HepG2 (cell line): Measurements from ENCODE around the gene ARHGAP10. TPM values are rescaled to one million over a fixed set of nuclear protein-coding genes. Genes with fewer than 3 reads are reported as not detected.

Experiments
- ATAC-seq: fragments of 200-7000 bp; cut with Tn5 transposase; 3 replicates; pipeline ENCODE4 v1.9.1; 2020; ENCODE audit warnings: mild to moderate bottlenecking, moderate library complexity
- BruUV-seq: library from RNA; stranded (reverse); fragments of 400-500 nt; replicated peaks from 2 replicates; lab custom pipeline; 2021; lab: Mats Ljungman, UMichigan
- CTCF ChIA-PET: fragments of 300-600 bp; formaldehyde crosslinking; extraction: SDS; loops from one replicate; lab custom pipeline; 2021; ENCODE audit warnings: low total read pairs, inconsistent platforms, low intra/inter-chr PET ratio; lab: Yijun Ruan, JAX
- POLR2A ChIA-PET: fragments of 350-600 bp; sonication (Branson Sonifier 250); formaldehyde crosslinking; loops from one replicate; lab custom pipeline; 2020; ENCODE audit warnings: antibody characterized with exemption, inconsistent platforms; lab: Yijun Ruan, JAX
- DNase-seq: peaks from one replicate; pipeline ENCODE4 v3.0.0-alpha.2; 2015; ENCODE audit warnings: low spot score
- FAIRE-seq: peaks from 3 replicates; lab custom pipeline; 2011; peaks lifted over from hg19 to GRCh38; lab: Jason Lieb, UNC
- H2AFZ ChIP-seq: one replicate; pipeline ENCODE4 v1.6.1; 2011; ENCODE audit warnings: low read length, inconsistent platforms
- H3K27ac ChIP-seq: fragments of 300-600 bp; 3 replicates; pipeline ENCODE4 v1.8.0; 2011; ENCODE audit warnings: mixed run types, mild to moderate bottlenecking, mixed read lengths, low read length, inconsistent platforms; ENCODE audit not compliant: insufficient read depth; ENCODE audit errors: extremely low read length
- H3K27me3 ChIP-seq, 2 experiments: fragments of 200-600 bp in 1 of 2; 2 replicates in 1 of 2; 3 replicates in 1 of 2; pipeline versions ENCODE4 v1.6.0 to v1.8.0; 2011; ENCODE audit warnings: low read length in 2 of 2, mild to moderate bottlenecking in 2 of 2, moderate library complexity in 2 of 2, inconsistent platforms in 1 of 2; ENCODE audit not compliant: insufficient read depth in 2 of 2, control insufficient read depth in 1 of 2
- H3K36me3 ChIP-seq, 2 experiments: fragments of 200-600 bp in 1 of 2; replicated peaks in 1 of 2; 2 replicates in 1 of 2; 3 replicates in 1 of 2; pipeline versions ENCODE4 v1.5.1 to v1.8.0; 2011; ENCODE audit warnings: low read length in 2 of 2, inconsistent platforms in 1 of 2; ENCODE audit not compliant: insufficient read depth in 2 of 2, control insufficient read depth in 1 of 2
- H3K4me1 ChIP-seq: 2 replicates; pipeline ENCODE4 v1.5.1; 2012; ENCODE audit warnings: low read length, inconsistent platforms; ENCODE audit not compliant: insufficient read depth
- H3K4me2 ChIP-seq: 2 replicates; pipeline ENCODE4 v1.6.0; 2011; ENCODE audit warnings: low read depth, low read length, inconsistent platforms
- H3K4me3 ChIP-seq, 3 experiments: fragments of 200-600 bp in 1 of 3; sonication (generic), shearing (Covaris generic) in 1 of 3; replicated peaks in 1 of 3; 2 replicates each; pipeline ENCODE4 v1.5.1; 2011 to 2016; ENCODE audit warnings: low read length in 3 of 3, inconsistent platforms in 2 of 3, low read depth in 2 of 3, mild to moderate bottlenecking in 2 of 3, control low read depth in 1 of 3, mixed read lengths in 1 of 3; ENCODE audit not compliant: insufficient read depth in 1 of 3
- H3K79me2 ChIP-seq: one replicate; pipeline ENCODE4 v1.6.1; 2011; ENCODE audit warnings: low read length, inconsistent platforms; ENCODE audit not compliant: insufficient read depth
- H3K9ac ChIP-seq: 2 replicates; pipeline ENCODE4 v1.6.0; 2011; ENCODE audit warnings: mild to moderate bottlenecking, low read depth, low read length, inconsistent platforms; ENCODE audit not compliant: insufficient read depth
- H3K9me3 ChIP-seq: 2 replicates; pipeline ENCODE4 v1.5.1; 2012; ENCODE audit warnings: mild to moderate bottlenecking, low read length
- H4K20me1 ChIP-seq: 2 replicates; pipeline ENCODE4 v1.6.0; 2011; ENCODE audit warnings: inconsistent platforms, mild to moderate bottlenecking, low read length, moderate library complexity; ENCODE audit not compliant: insufficient read depth
- CCAR2 ChIP-seq: fragments of 200-400 bp; formaldehyde crosslinking; optimal IDR thresholded peaks from 2 replicates; pipeline ENCODE3; 2018; ENCODE audit warnings: low read depth, mild to moderate bottlenecking, low read length, moderate library complexity
- GFI1 ChIP-seq: sonication (generic); formaldehyde crosslinking; IDR thresholded peaks from 2 replicates; pipeline ENCODE4 v1.5.0; 2020; ENCODE audit warnings: missing genetic modification reagents, mild to moderate bottlenecking, borderline replicate concordance
- MAZ ChIP-seq, 2 experiments: sonication (generic) in 1 of 2; formaldehyde crosslinking in 1 of 2; IDR thresholded peaks; 2 replicates each; pipeline versions ENCODE4 v1.5.0 to v1.6.1; 2012 to 2020; ENCODE audit warnings: low read depth in 2 of 2, mild to moderate bottlenecking in 2 of 2, borderline replicate concordance in 1 of 2, improper control_type of control experiment in 1 of 2, low read length in 1 of 2, missing genetic modification reagents in 1 of 2, moderate library complexity in 1 of 2
- NFKB2 ChIP-seq: sonication (generic); formaldehyde crosslinking; IDR thresholded peaks from 2 replicates; pipeline ENCODE4 v1.4.0; 2020; ENCODE audit warnings: missing genetic modification reagents, borderline replicate concordance
- NR2C2 ChIP-seq: sonication (generic); formaldehyde crosslinking; IDR thresholded peaks from 2 replicates; pipeline ENCODE4 v1.4.0; 2020; ENCODE audit warnings: missing genetic modification reagents, mild to moderate bottlenecking, moderate library complexity, borderline replicate concordance
- REL ChIP-seq: sonication (generic); formaldehyde crosslinking; conservative IDR thresholded peaks from 2 replicates; pipeline ENCODE4 v1.8.0; 2022; ENCODE audit warnings: mild to moderate bottlenecking, missing genetic modification reagents, moderate library complexity
- SNAI1 ChIP-seq: sonication (generic); formaldehyde crosslinking; IDR thresholded peaks from 2 replicates; pipeline ENCODE4 v1.5.0; 2020; ENCODE audit warnings: mild to moderate bottlenecking, missing genetic modification reagents, borderline replicate concordance
- XRCC5 ChIP-seq: fragments of 200-400 bp; formaldehyde crosslinking; optimal IDR thresholded peaks from 2 replicates; pipeline ENCODE3; 2017; ENCODE audit warnings: mild to moderate bottlenecking, low read length
- YY1 ChIP-seq: IDR thresholded peaks from 2 replicates; pipeline ENCODE4 v1.6.1; 2011; ENCODE audit warnings: low read length, low read depth, moderate library complexity, mild to moderate bottlenecking; ENCODE audit not compliant: insufficient read depth, insufficient replicate concordance
- ZKSCAN1 ChIP-seq: fragments of 150-350 bp; IDR thresholded peaks from 2 replicates; pipeline ENCODE4 v1.6.1; 2014; ENCODE audit warnings: low read length
- ZNF546 ChIP-seq: sonication (generic); formaldehyde crosslinking; conservative IDR thresholded peaks from 2 replicates; pipeline ENCODE4 v1.8.1; 2023; ENCODE audit warnings: mild to moderate bottlenecking, missing genetic modification reagents
- ZNF547 ChIP-seq: sonication (generic); formaldehyde crosslinking; IDR thresholded peaks from 2 replicates; pipeline ENCODE4 v1.5.1; 2020; ENCODE audit warnings: mild to moderate bottlenecking, missing genetic modification reagents
- ZNF761 ChIP-seq: sonication (generic); formaldehyde crosslinking; conservative IDR thresholded peaks from 2 replicates; pipeline ENCODE4 v1.4.0; 2020; ENCODE audit warnings: mild to moderate bottlenecking, missing genetic modification reagents
- WGBS: methylation state at CpG from one replicate; pipeline ENCODE4 v1.1.6; 2017; ENCODE audit warnings: low lambda C conversion rate; 5-methylcytosine and 5-hydroxymethylcytosine counted together
- in situ Hi-C: cut with HindIII; loops from 2 replicates; pipeline ENCODE4 v1.10.0; 2017; ENCODE audit warnings: low pct_unique_long_range_greater_than_20kb; ENCODE audit not compliant: extremely low pct_ligation_motif_present
- intact Hi-C: fragments of 100-400 bp; cut with micrococcal nuclease; formaldehyde crosslinking; loops from one replicate; pipeline ENCODE4 v1.10.0; 2022; ENCODE audit not compliant: unreplicated experiment
- polyA plus RNA-seq, 8 experiments: library from polyadenylated mRNA; depleted of rRNA in 3 of 8; stranded (reverse) in 7 of 8; unstranded in 1 of 8; fragments of >200 nt; fragmentation: Illumina TruSeq in 4 of 8; extraction: Trizol in 4 of 8; gene quantifications; 2 replicates each; pipeline versions ENCODE4 v1.2.1 to v1.2.3, GENCODE V29; 2011 to 2016; ENCODE audit warnings: low read depth in 4 of 8, missing spikeins in 1 of 8, mixed read lengths in 1 of 8; ENCODE audit not compliant: insufficient read depth in 1 of 8
- total RNA-seq, 5 experiments: library from RNA; depleted of rRNA; stranded (reverse); fragments of >200 nt; fragmentation: Illumina TruSeq; extraction: Trizol; gene quantifications; 2 replicates each; pipeline ENCODE4 v1.2.3, GENCODE V29; 2016; ENCODE audit warnings: low read depth in 1 of 5
- TF ChIP-seq, protein P1 (sequence below): sonication (generic); formaldehyde crosslinking; IDR thresholded peaks from 2 replicates; pipeline ENCODE4 v1.4.0; 2020; ENCODE audit warnings: missing genetic modification reagents
- TF ChIP-seq, protein P2 (sequence below): sonication (generic); formaldehyde crosslinking; IDR thresholded peaks from 2 replicates; pipeline ENCODE4 v1.5.0; 2020; ENCODE audit warnings: mild to moderate bottlenecking, missing genetic modification reagents
- TF ChIP-seq, protein P3 (sequence below): sonication (generic); formaldehyde crosslinking; IDR thresholded peaks from 2 replicates; pipeline ENCODE4 v1.5.1; 2020; ENCODE audit warnings: mild to moderate bottlenecking, missing genetic modification reagents, borderline replicate concordance
- TF ChIP-seq, protein P4 (sequence below): sonication (generic); formaldehyde crosslinking; IDR thresholded peaks from 2 replicates; pipeline ENCODE4 v1.4.0; 2020; ENCODE audit warnings: mild to moderate bottlenecking, missing genetic modification reagents

ARHGAP10 gene
- total and polyA plus RNA-seq, 2 of the 13 experiments (the other 11 are each of a cell fraction or from before 2014, with no cell fraction given) = 0.45 to 1.6 TPM

DNA sequence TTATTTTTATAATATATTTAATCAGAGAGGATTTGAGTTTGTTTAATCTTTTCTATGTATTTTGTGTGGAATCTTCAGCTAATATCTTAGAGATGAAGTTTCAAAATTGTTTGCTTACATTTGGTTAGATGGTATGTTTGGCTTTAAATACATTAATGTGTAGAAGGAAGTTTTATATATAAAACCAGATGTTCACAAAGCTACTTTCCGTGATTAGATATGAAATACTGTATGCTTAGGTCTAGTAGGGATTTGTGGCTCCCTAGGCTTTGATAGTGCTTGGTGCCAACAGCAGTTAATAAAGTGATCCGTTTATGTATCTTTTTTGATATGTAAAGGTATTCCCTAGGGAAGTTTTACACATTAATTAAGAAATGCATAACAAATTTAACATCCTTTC is 223.0 kb downstream of the ARHGAP10 start:
- FAIRE-seq = no peak
- Histone ChIP-seq H3K27ac (no peak overlapping the region), H3K4me3 (no peak overlapping the region), H3K27me3 (no peaks in the 10 kb centered on the region), H3K9me3 (no peaks in the 10 kb centered on the region), H3K9ac (no peak overlapping the region), H3K4me2 (no peak overlapping the region), H4K20me1 (no peaks in the 10 kb centered on the region), H3K79me2 (no peaks in the 10 kb centered on the region), H2AFZ (no peak overlapping the region), H3K36me3 (no peaks in the 10 kb centered on the region), H3K4me1 (no peaks in the 10 kb centered on the region)
- DNase-seq = no peak
- ChIA-PET CTCF (no interaction called here), POLR2A (no interaction called here)
- no peak for ATAC-seq
- intact Hi-C loops = no loop called here
- in situ Hi-C loops = no loop called here
- WGBS = 37% methylated on average over 2 of the region's 2 CpGs
- no TSS peak for BruUV-seq
- TF ChIP-seq ZNF546 (CRISPR knock-in tag) = no peak
- no peak for TF ChIP-seq REL (CRISPR knock-in tag)
- no peak for TF ChIP-seq MAZ (IDR thresholded peaks at IDR 0.05; ENCODE audit: borderline replicate concordance, low read depth, low read length)
- no peak for TF ChIP-seq MAZ (CRISPR knock-in tag; IDR thresholded peaks at IDR 0.05; ENCODE audit: low read depth)
- no peak for TF ChIP-seq SNAI1 (CRISPR knock-in tag)
- TF ChIP-seq CCAR2 = no peak
- TF ChIP-seq, protein P1, sequence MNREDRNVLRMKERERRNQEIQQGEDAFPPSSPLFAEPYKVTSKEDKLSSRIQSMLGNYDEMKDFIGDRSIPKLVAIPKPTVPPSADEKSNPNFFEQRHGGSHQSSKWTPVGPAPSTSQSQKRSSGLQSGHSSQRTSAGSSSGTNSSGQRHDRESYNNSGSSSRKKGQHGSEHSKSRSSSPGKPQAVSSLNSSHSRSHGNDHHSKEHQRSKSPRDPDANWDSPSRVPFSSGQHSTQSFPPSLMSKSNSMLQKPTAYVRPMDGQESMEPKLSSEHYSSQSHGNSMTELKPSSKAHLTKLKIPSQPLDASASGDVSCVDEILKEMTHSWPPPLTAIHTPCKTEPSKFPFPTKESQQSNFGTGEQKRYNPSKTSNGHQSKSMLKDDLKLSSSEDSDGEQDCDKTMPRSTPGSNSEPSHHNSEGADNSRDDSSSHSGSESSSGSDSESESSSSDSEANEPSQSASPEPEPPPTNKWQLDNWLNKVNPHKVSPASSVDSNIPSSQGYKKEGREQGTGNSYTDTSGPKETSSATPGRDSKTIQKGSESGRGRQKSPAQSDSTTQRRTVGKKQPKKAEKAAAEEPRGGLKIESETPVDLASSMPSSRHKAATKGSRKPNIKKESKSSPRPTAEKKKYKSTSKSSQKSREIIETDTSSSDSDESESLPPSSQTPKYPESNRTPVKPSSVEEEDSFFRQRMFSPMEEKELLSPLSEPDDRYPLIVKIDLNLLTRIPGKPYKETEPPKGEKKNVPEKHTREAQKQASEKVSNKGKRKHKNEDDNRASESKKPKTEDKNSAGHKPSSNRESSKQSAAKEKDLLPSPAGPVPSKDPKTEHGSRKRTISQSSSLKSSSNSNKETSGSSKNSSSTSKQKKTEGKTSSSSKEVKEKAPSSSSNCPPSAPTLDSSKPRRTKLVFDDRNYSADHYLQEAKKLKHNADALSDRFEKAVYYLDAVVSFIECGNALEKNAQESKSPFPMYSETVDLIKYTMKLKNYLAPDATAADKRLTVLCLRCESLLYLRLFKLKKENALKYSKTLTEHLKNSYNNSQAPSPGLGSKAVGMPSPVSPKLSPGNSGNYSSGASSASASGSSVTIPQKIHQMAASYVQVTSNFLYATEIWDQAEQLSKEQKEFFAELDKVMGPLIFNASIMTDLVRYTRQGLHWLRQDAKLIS (CRISPR knock-in tag) = no peak
- TF ChIP-seq, protein P2, sequence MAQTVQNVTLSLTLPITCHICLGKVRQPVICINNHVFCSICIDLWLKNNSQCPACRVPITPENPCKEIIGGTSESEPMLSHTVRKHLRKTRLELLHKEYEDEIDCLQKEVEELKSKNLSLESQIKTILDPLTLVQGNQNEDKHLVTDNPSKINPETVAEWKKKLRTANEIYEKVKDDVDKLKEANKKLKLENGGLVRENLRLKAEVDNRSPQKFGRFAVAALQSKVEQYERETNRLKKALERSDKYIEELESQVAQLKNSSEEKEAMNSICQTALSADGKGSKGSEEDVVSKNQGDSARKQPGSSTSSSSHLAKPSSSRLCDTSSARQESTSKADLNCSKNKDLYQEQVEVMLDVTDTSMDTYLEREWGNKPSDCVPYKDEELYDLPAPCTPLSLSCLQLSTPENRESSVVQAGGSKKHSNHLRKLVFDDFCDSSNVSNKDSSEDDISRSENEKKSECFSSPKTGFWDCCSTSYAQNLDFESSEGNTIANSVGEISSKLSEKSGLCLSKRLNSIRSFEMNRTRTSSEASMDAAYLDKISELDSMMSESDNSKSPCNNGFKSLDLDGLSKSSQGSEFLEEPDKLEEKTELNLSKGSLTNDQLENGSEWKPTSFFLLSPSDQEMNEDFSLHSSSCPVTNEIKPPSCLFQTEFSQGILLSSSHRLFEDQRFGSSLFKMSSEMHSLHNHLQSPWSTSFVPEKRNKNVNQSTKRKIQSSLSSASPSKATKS (CRISPR knock-in tag) = no peak
- TF ChIP-seq ZKSCAN1 = no peak
- TF ChIP-seq NFKB2 (CRISPR knock-in tag) = no peak
- no peak for TF ChIP-seq ZNF547 (CRISPR knock-in tag)
- TF ChIP-seq YY1 = no peak
- no peak for TF ChIP-seq GFI1
- no peak for TF ChIP-seq NR2C2 (CRISPR knock-in tag)
- TF ChIP-seq, protein P3, sequence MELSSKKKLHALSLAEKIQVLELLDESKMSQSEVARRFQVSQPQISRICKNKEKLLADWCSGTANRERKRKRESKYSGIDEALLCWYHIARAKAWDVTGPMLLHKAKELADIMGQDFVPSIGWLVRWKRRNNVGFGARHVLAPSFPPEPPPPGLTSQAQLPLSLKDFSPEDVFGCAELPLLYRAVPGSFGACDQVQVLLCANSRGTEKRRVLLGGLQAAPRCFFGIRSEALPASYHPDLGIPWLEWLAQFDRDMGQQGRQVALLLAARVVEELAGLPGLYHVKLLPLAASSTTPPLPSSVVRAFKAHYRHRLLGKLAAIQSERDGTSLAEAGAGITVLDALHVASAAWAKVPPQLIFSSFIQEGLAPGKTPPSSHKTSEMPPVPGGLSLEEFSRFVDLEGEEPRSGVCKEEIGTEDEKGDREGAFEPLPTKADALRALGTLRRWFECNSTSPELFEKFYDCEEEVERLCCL (CRISPR knock-in tag) = no peak
- no peak for TF ChIP-seq ZNF761 (CRISPR knock-in tag)
- TF ChIP-seq XRCC5 = no peak
- TF ChIP-seq, protein P4, sequence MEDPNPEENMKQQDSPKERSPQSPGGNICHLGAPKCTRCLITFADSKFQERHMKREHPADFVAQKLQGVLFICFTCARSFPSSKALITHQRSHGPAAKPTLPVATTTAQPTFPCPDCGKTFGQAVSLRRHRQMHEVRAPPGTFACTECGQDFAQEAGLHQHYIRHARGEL (CRISPR knock-in tag) = no peak
